Body of pancreas (tissue), 4 donors: ENCODE measurements around the gene ZNF212. TPM values are rescaled to one million over a fixed set of nuclear protein-coding genes. Genes with fewer than 3 reads are reported as not detected.

ENCODE experiments used
- ATAC-seq: fragments of 150-250 bp; one replicate; pipeline ENCODE4 v1.9.1; 2016
- DNase-seq, 4 donors: peaks; one replicate each; pipeline ENCODE4 v3.0.0-alpha.2; 2019
- H3K27ac ChIP-seq, 4 donors: fragments of 200-600 bp; sonication (generic); 1 replicate in 3 of 4; 2 replicates in 1 of 4; pipeline versions ENCODE4 v1.5.1 to v1.6.1; 2016 to 2019; ENCODE audit warnings: mild to moderate bottlenecking in 1 of 4, mixed read lengths in 1 of 4, moderate library complexity in 1 of 4
- H3K27me3 ChIP-seq, 2 donors: fragments of 200-600 bp; sonication (generic); one replicate each; pipeline ENCODE4 v1.6.0; 2016; ENCODE audit warnings: mild to moderate bottlenecking in 1 of 2
- H3K36me3 ChIP-seq, 2 donors: fragments of 200-600 bp; sonication (generic); replicated peaks in 1 of 2; 2 replicates each; pipeline ENCODE4 v1.5.1; 2016; ENCODE audit warnings: low read depth in 2 of 2; ENCODE audit not compliant: insufficient read depth in 1 of 2
- H3K4me1 ChIP-seq: fragments of 200-600 bp; sonication (generic); one replicate; pipeline ENCODE4 v1.6.0; 2016
- H3K4me3 ChIP-seq, 2 donors: fragments of 200-600 bp; sonication (generic); 1 replicate in 1 of 2; 2 replicates in 1 of 2; pipeline ENCODE4 v1.5.1; 2016 to 2019
- H3K9me3 ChIP-seq, 3 donors: fragments of 200-600 bp; sonication (generic); 1 replicate in 2 of 3; 2 replicates in 1 of 3; pipeline ENCODE4 v1.5.1; 2016
- POLR2A ChIP-seq, 3 donors: fragments of 450-650 bp; IDR thresholded peaks; one replicate each; pipeline ENCODE4 v1.6.1; 2016; ENCODE audit warnings: antibody characterized with exemption in 3 of 3, mild to moderate bottlenecking in 2 of 3
- whole genome bisulfite sequencing, 2 donors: methylation state at CpG; one replicate each; pipeline ENCODE4 v1.1.5; 2017; 5-methylcytosine and 5-hydroxymethylcytosine counted together
- intact Hi-C: fragments of 100-400 bp; cut with DNase I; formaldehyde crosslinking; loops from one replicate; pipeline ENCODE4 v1.15.1; 2023
- small RNA-seq: library from RNA; depleted of rRNA; stranded (forward); fragments of <200 nt; gene quantifications from one replicate; pipeline ENCODE3, GENCODE V24; 2016
- total RNA-seq, 2 donors: library from RNA; depleted of rRNA; stranded (reverse); fragments of >200 nt; gene quantifications; one replicate each; pipeline ENCODE4 v1.1.0, GENCODE V29; 2016
- TF ChIP-seq, protein P1 (sequence below), 7 experiments: fragments of 450-650 bp in 4 of 7; fragments of 200-600 bp in 3 of 7; sonication (generic) in 3 of 7; IDR thresholded peaks; one replicate each; pipeline ENCODE4 v1.5.1; 2016 to 2019; ENCODE audit warnings: antibody characterized with exemption in 7 of 7

ZNF212 gene
- total RNA-seq, 2 donors from 2014 or later: 5.7 to 6.6 TPM

DNA sequence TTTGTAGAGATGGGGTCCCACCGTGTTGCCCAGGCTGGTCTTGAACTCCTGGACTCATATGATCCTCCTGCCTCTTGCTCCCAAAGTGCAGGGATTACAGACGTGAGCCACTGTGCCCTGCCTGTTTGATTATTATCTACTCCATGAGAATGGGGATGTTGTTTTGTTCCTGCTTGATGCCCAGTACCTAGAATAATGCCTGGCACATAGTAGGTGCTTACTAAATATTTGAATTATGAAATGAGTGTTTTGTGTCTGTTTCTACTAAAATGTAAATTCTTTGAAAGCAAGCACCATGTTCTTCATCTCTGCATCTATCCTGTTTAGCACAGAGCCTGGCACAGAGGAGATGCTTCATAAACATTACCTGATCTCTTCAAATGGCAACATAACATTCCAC, 63.4 kb downstream of the ZNF212 start:
- no peak overlapping the region for H3K4me3 ChIP-seq
- 39 to 63% methylated on average over 2 of the region's 2 CpGs for WGBS, 2 donors
- H3K27ac ChIP-seq: no peak overlapping the region
- ATAC-seq (no peak), DNase-seq (no peak)
- no peaks in the 10 kb centered on the region for H3K36me3 ChIP-seq
- no peaks in the 10 kb centered on the region for H3K4me1 ChIP-seq
- no peaks in the 10 kb centered on the region for H3K9me3 ChIP-seq
- no peak for TF ChIP-seq POLR2A (IDR thresholded peaks at IDR 0.05)
- TF ChIP-seq, protein P1, sequence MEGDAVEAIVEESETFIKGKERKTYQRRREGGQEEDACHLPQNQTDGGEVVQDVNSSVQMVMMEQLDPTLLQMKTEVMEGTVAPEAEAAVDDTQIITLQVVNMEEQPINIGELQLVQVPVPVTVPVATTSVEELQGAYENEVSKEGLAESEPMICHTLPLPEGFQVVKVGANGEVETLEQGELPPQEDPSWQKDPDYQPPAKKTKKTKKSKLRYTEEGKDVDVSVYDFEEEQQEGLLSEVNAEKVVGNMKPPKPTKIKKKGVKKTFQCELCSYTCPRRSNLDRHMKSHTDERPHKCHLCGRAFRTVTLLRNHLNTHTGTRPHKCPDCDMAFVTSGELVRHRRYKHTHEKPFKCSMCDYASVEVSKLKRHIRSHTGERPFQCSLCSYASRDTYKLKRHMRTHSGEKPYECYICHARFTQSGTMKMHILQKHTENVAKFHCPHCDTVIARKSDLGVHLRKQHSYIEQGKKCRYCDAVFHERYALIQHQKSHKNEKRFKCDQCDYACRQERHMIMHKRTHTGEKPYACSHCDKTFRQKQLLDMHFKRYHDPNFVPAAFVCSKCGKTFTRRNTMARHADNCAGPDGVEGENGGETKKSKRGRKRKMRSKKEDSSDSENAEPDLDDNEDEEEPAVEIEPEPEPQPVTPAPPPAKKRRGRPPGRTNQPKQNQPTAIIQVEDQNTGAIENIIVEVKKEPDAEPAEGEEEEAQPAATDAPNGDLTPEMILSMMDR (IDR thresholded peaks at IDR 0.05): no peak
- no peaks in the 10 kb centered on the region for H3K27me3 ChIP-seq
- intact Hi-C loops: no loop called here

DNA sequence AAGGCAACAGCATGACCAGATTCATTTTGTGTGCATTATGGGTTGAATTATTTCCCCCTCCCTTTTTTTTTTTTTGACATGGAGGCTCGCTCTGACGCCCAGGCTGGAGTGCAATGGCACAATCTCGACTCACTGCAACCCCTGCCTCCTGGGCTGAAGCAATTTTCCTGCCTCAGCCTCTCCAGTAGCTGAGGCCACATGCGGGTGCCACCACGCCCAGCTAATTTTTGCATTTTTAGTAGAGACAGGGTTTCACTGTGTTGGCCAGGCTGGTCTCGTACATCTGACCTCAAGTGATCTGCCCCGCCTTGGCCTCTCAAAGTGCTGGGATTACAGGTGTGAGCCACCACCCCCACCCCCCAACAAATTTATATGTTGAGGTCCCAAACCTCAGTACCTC, 64.6 kb downstream of the ZNF212 start:
- 81 to 82% methylated on average over 5 to 7 of the region's 7 CpGs for WGBS, 2 donors
- ATAC-seq (no peak), DNase-seq (no peak)
- Histone ChIP-seq H3K27ac (no peak overlapping the region), H3K36me3 (no peaks in the 10 kb centered on the region), H3K4me1 (no peaks in the 10 kb centered on the region), H3K4me3 (no peak overlapping the region), H3K9me3 (no peaks in the 10 kb centered on the region), H3K27me3 (no peaks in the 10 kb centered on the region)
- TF ChIP-seq, protein P1 (IDR thresholded peaks at IDR 0.05): no peak
- no peak for TF ChIP-seq POLR2A (IDR thresholded peaks at IDR 0.05)
- intact Hi-C loops: no loop called here

Small RNAs within 50 kb of the gene (small RNA-seq; reads per million reads assigned to genes)
- not detected for gene AC004890.1

Other genes starting within 250 kb of the ZNF212 start
- 100 to 1,000 TPM in 1 of 2 donors, 10 to 100 TPM in 1; 80.4 to 140 TPM for gene PDIA4, start 211.1 kb upstream of the ZNF212 start, total RNA-seq
- gene ZNF786, start 148.9 kb upstream of the ZNF212 start, total RNA-seq: 1 to 10 TPM; 1.8 to 5.9 TPM
- gene ZNF425, start 113.3 kb upstream of the ZNF212 start, total RNA-seq: 1 to 10 TPM in 1 of 2 donors, under 1 TPM in 1; 0.33 to 1.6 TPM
- gene ZNF398, start 92.2 kb upstream of the ZNF212 start, total RNA-seq: 10 to 100 TPM; 11.2 to 22.4 TPM
- 10 to 100 TPM; 12.7 to 28.0 TPM for gene ZNF282, start 44.1 kb upstream of the ZNF212 start, total RNA-seq
- gene ZNF783, start 22.5 kb downstream of the ZNF212 start, total RNA-seq: 10 to 100 TPM; 12.5 to 17.5 TPM
- 10 to 100 TPM in 1 of 2 donors, 1 to 10 TPM in 1; 8.3 to 10.5 TPM for gene ZNF777, start 221.4 kb downstream of the ZNF212 start, total RNA-seq